WTC11 (cell line): ENCODE measurements around the gene PHKB. TPM values are rescaled to one million over a fixed set of nuclear protein-coding genes. Genes with fewer than 3 reads are reported as not detected.
"Not testable (repeated sequence)": the region's sequence is repeated elsewhere in the genome, so short reads cannot be mapped to it uniquely, and the experiment has no call there.

Experiments
- ATAC-seq: fragments of 200-7000 bp; cut with Tn5 transposase; 2 replicates; pipeline ENCODE4 v1.10.0; 2021; ENCODE audit warnings: mild to moderate bottlenecking, moderate library complexity
- CTCF ChIA-PET: fragments of 300-600 bp; sonication (Branson Sonifier 250); formaldehyde crosslinking; loops from one replicate; lab custom pipeline; 2021; ENCODE audit warnings: antibody characterized with exemption; lab: Charles Lee
- POLR2A ChIA-PET: fragments of 350-600 bp; sonication (Branson Sonifier 250); formaldehyde crosslinking; loops from one replicate; lab custom pipeline; 2021; ENCODE audit warnings: antibody characterized with exemption; lab: Charles Lee
- DNase-seq: peaks from one replicate; pipeline ENCODE4 v3.0.0; 2021; ENCODE audit warnings: low spot score
- H3K27ac Mint-ChIP-seq: 2 replicates; pipeline ENCODE4 v1.8.0; 2021; ENCODE audit warnings: mixed read lengths
- H3K27me3 Mint-ChIP-seq: 2 replicates; pipeline ENCODE4 v1.8.0; 2021; ENCODE audit warnings: low read depth, mild to moderate bottlenecking, moderate library complexity, mixed read lengths
- H3K36me3 Mint-ChIP-seq: 2 replicates; pipeline ENCODE4 v1.8.0; 2021; ENCODE audit warnings: mixed read lengths
- H3K4me1 Mint-ChIP-seq: 2 replicates; pipeline ENCODE4 v1.8.0; 2022; ENCODE audit warnings: mixed read lengths
- H3K4me3 Mint-ChIP-seq: 2 replicates; pipeline ENCODE4 v1.8.0; 2021; ENCODE audit warnings: mild to moderate bottlenecking, moderate library complexity, mixed read lengths
- H3K9me3 Mint-ChIP-seq: 2 replicates; pipeline ENCODE4 v1.8.0; 2021; ENCODE audit warnings: mixed read lengths
- ARID4B ChIP-seq: sonication (generic); formaldehyde crosslinking; IDR thresholded peaks from 2 replicates; pipeline ENCODE4 v1.8.0; 2023; ENCODE audit warnings: missing genetic modification reagents, mild to moderate bottlenecking, borderline replicate concordance
- CBFB ChIP-seq: sonication (generic); formaldehyde crosslinking; IDR thresholded peaks from 2 replicates; pipeline ENCODE4 v1.8.1; 2022; ENCODE audit warnings: mild to moderate bottlenecking, low read depth, missing genetic modification reagents
- CREM ChIP-seq: sonication (generic); formaldehyde crosslinking; IDR thresholded peaks from 2 replicates; pipeline ENCODE4 v1.8.1; 2022; ENCODE audit warnings: mild to moderate bottlenecking, missing genetic modification reagents, moderate library complexity
- FOXK1 ChIP-seq: sonication (generic); formaldehyde crosslinking; IDR thresholded peaks from 2 replicates; pipeline ENCODE4 v1.8.0; 2022; ENCODE audit warnings: mild to moderate bottlenecking, moderate library complexity, missing genetic modification reagents
- GRHL2 ChIP-seq: fragments of 250-450 bp; sonication (Bioruptor Pico); IDR thresholded peaks from 2 replicates; pipeline ENCODE4 v1.8.0; 2022; ENCODE audit warnings: mild to moderate bottlenecking, moderate library complexity; ENCODE audit not compliant: insufficient replicate concordance, severe bottlenecking
- NR3C1 ChIP-seq: sonication (generic); formaldehyde crosslinking; conservative IDR thresholded peaks from 2 replicates; pipeline ENCODE4 v1.8.1; 2023; ENCODE audit warnings: low read depth, mild to moderate bottlenecking, missing genetic modification reagents
- RORB ChIP-seq: fragments of 250-450 bp; sonication (Bioruptor Pico); IDR thresholded peaks from 2 replicates; pipeline ENCODE4 v1.9.0; 2021; ENCODE audit warnings: mild to moderate bottlenecking
- SP1 ChIP-seq: sonication (generic); formaldehyde crosslinking; conservative IDR thresholded peaks from 2 replicates; pipeline ENCODE4 v1.8.1; 2022; ENCODE audit warnings: missing genetic modification reagents
- ZNF671 ChIP-seq: fragments of 250-450 bp; sonication (Bioruptor Pico); IDR thresholded peaks from 2 replicates; pipeline ENCODE4 v1.8.0; 2021; ENCODE audit warnings: mild to moderate bottlenecking
- total RNA-seq: library from RNA; stranded (reverse); gene quantifications from 3 replicates; pipeline ENCODE4 v1.2.3, GENCODE V29; 2021
- TF ChIP-seq, protein P1 (sequence below): fragments of 200-600 bp; IDR thresholded peaks from 2 replicates; pipeline ENCODE4 v1.8.0; 2022; ENCODE audit warnings: antibody characterized with exemption
- TF ChIP-seq, protein P2 (sequence below): sonication (generic); formaldehyde crosslinking; IDR thresholded peaks from 2 replicates; pipeline ENCODE4 v1.8.0; 2023; ENCODE audit warnings: missing genetic modification reagents
- TF ChIP-seq, protein P3 (sequence below): sonication (generic); formaldehyde crosslinking; conservative IDR thresholded peaks from 2 replicates; pipeline ENCODE4 v1.8.1; 2022; ENCODE audit warnings: mild to moderate bottlenecking, missing genetic modification reagents
- TF ChIP-seq, protein P4 (sequence below): sonication (generic); formaldehyde crosslinking; IDR thresholded peaks from 2 replicates; pipeline ENCODE4 v1.8.1; 2023; ENCODE audit warnings: mild to moderate bottlenecking, missing genetic modification reagents, moderate library complexity
- TF ChIP-seq, protein P5 (sequence below): fragments of 250-450 bp; sonication (Bioruptor Pico); conservative IDR thresholded peaks from 2 replicates; pipeline ENCODE4 v1.9.0; 2021; ENCODE audit warnings: mild to moderate bottlenecking
- TF ChIP-seq, protein P6 (sequence below): fragments of 250-450 bp; sonication (Bioruptor Pico); IDR thresholded peaks from 2 replicates; pipeline ENCODE4 v1.9.0; 2021; ENCODE audit warnings: mild to moderate bottlenecking

Gene PHKB
- total RNA-seq, 1 experiment from 2014 or later = 43.9 TPM

DNA sequence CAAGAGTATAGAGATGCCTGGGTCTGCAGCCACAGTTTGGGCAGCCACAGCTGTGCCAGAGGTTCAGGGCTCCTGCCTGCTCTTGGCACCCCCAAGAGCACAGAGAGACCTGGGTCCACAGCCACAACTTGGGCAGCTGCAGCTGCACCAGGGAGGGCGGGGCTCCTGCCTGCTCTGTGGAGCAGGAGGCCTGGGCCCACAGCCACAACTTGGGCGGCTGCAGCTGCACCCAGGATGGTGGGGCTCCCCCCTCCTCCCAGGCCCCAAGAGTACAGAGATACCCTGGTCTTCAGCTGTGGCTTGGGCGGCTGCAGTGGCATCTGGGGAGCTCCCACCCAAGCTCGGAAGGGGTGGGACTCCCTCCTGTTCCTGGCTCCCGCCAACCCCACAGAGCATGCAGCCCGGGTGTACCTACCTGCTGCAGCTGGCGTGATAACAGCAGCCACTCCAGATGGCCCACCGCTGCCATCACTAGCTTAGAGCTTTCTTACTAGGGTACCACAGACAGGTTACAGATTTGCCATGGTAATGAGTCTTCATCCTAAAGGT, 72.7 kb downstream of the PHKB start:
- Mint-ChIP-seq H3K4me3 (no peak overlapping the region), H3K27me3 (no peaks in the 10 kb centered on the region), H3K4me1 (0 out of 2 replicates have a peak, but pooled peaks cover 3% of the 10 kb centered on the region), H3K27ac (no peak overlapping the region), H3K9me3 (peaks cover 9% of the 10 kb centered on the region), H3K36me3 (peaks cover 9% of the 10 kb centered on the region; the same call in 1 of the 2 replicates)
- ChIA-PET POLR2A (interaction anchor here (0.6 kb wide), 1 partner anchor 920 kb away, joined by 4 read pairs; no protein-coding TSS in a partner anchor), CTCF (no interaction called here)
- DNase-seq (no peak), ATAC-seq (no peak)
- no peak for TF ChIP-seq RORB
- TF ChIP-seq, protein P1, sequence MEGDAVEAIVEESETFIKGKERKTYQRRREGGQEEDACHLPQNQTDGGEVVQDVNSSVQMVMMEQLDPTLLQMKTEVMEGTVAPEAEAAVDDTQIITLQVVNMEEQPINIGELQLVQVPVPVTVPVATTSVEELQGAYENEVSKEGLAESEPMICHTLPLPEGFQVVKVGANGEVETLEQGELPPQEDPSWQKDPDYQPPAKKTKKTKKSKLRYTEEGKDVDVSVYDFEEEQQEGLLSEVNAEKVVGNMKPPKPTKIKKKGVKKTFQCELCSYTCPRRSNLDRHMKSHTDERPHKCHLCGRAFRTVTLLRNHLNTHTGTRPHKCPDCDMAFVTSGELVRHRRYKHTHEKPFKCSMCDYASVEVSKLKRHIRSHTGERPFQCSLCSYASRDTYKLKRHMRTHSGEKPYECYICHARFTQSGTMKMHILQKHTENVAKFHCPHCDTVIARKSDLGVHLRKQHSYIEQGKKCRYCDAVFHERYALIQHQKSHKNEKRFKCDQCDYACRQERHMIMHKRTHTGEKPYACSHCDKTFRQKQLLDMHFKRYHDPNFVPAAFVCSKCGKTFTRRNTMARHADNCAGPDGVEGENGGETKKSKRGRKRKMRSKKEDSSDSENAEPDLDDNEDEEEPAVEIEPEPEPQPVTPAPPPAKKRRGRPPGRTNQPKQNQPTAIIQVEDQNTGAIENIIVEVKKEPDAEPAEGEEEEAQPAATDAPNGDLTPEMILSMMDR = no peak
- TF ChIP-seq, protein P2, sequence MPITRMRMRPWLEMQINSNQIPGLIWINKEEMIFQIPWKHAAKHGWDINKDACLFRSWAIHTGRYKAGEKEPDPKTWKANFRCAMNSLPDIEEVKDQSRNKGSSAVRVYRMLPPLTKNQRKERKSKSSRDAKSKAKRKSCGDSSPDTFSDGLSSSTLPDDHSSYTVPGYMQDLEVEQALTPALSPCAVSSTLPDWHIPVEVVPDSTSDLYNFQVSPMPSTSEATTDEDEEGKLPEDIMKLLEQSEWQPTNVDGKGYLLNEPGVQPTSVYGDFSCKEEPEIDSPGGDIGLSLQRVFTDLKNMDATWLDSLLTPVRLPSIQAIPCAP (CRISPR knock-in tag) = no peak
- TF ChIP-seq, protein P3, sequence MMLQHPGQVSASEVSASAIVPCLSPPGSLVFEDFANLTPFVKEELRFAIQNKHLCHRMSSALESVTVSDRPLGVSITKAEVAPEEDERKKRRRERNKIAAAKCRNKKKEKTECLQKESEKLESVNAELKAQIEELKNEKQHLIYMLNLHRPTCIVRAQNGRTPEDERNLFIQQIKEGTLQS (CRISPR knock-in tag) = no peak
- no peak for TF ChIP-seq SP1 (CRISPR knock-in tag)
- no peak for TF ChIP-seq ARID4B (CRISPR knock-in tag)
- TF ChIP-seq NR3C1 (CRISPR knock-in tag) = no peak
- TF ChIP-seq, protein P4, sequence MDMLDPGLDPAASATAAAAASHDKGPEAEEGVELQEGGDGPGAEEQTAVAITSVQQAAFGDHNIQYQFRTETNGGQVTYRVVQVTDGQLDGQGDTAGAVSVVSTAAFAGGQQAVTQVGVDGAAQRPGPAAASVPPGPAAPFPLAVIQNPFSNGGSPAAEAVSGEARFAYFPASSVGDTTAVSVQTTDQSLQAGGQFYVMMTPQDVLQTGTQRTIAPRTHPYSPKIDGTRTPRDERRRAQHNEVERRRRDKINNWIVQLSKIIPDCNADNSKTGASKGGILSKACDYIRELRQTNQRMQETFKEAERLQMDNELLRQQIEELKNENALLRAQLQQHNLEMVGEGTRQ = no peak
- TF ChIP-seq CBFB (CRISPR knock-in tag) = no peak
- TF ChIP-seq ZNF671 (CRISPR knock-in tag) = no peak
- TF ChIP-seq CREM (CRISPR knock-in tag) = no peak

GRCh38 chr16:47538472-47538871, 77.3 kb downstream of the PHKB start:
- no peak overlapping the region for H3K4me3 Mint-ChIP-seq
- DNase-seq = no peak
- peaks cover 5% of the 10 kb centered on the region for H3K27me3 Mint-ChIP-seq
- no peak overlapping the region for H3K27ac Mint-ChIP-seq
- no peak for ATAC-seq
- POLR2A ChIA-PET = no interaction called here
- TF ChIP-seq, protein P5, sequence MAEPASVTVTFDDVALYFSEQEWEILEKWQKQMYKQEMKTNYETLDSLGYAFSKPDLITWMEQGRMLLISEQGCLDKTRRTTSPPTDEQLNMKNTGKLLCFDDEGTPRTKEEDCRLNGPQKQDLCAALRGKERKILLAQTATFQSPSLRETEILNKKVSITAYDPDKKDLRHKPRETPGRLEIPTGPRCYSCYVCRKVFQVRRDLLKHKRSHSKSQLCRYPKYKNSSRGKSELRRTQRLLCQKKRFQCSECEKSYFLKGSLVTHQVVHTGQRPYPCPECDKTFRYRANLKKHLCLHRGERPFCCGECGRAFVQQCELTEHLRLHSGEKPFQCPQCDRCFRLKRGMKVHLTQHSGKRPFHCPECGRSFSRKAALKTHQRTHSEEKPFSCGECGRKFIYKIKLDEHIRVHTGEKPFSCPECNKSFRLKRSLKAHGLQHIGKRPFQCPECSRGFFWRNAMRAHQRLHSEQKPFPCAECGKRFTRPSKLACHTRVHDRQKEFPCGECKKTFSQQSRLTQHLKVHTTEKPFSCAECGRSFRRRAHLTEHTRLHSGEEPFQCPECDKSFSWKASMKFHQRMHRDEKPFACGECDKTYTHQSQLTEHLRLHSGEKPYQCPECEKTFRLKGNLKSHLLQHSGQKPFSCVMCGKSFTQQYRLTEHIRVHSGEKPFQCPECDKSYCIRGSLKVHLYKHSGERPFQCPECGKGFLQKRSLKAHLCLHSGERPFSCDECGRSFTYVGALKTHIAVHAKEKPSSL = no peak
- TF ChIP-seq NR3C1 (CRISPR knock-in tag) (no peak), GRHL2 (CRISPR knock-in tag) (no peak), FOXK1 (CRISPR knock-in tag) (no peak)
- TF ChIP-seq, protein P6, sequence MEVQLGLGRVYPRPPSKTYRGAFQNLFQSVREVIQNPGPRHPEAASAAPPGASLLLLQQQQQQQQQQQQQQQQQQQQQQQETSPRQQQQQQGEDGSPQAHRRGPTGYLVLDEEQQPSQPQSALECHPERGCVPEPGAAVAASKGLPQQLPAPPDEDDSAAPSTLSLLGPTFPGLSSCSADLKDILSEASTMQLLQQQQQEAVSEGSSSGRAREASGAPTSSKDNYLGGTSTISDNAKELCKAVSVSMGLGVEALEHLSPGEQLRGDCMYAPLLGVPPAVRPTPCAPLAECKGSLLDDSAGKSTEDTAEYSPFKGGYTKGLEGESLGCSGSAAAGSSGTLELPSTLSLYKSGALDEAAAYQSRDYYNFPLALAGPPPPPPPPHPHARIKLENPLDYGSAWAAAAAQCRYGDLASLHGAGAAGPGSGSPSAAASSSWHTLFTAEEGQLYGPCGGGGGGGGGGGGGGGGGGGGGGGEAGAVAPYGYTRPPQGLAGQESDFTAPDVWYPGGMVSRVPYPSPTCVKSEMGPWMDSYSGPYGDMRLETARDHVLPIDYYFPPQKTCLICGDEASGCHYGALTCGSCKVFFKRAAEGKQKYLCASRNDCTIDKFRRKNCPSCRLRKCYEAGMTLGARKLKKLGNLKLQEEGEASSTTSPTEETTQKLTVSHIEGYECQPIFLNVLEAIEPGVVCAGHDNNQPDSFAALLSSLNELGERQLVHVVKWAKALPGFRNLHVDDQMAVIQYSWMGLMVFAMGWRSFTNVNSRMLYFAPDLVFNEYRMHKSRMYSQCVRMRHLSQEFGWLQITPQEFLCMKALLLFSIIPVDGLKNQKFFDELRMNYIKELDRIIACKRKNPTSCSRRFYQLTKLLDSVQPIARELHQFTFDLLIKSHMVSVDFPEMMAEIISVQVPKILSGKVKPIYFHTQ (CRISPR knock-in tag) = no peak
- peaks cover 51% of the 10 kb centered on the region for H3K36me3 Mint-ChIP-seq
- H3K4me1 Mint-ChIP-seq = 0 out of 2 replicates have a peak, but pooled peaks cover 3% of the 10 kb centered on the region
- peaks cover 47% of the 10 kb centered on the region for H3K9me3 Mint-ChIP-seq
- CTCF ChIA-PET = no interaction called here

DNA sequence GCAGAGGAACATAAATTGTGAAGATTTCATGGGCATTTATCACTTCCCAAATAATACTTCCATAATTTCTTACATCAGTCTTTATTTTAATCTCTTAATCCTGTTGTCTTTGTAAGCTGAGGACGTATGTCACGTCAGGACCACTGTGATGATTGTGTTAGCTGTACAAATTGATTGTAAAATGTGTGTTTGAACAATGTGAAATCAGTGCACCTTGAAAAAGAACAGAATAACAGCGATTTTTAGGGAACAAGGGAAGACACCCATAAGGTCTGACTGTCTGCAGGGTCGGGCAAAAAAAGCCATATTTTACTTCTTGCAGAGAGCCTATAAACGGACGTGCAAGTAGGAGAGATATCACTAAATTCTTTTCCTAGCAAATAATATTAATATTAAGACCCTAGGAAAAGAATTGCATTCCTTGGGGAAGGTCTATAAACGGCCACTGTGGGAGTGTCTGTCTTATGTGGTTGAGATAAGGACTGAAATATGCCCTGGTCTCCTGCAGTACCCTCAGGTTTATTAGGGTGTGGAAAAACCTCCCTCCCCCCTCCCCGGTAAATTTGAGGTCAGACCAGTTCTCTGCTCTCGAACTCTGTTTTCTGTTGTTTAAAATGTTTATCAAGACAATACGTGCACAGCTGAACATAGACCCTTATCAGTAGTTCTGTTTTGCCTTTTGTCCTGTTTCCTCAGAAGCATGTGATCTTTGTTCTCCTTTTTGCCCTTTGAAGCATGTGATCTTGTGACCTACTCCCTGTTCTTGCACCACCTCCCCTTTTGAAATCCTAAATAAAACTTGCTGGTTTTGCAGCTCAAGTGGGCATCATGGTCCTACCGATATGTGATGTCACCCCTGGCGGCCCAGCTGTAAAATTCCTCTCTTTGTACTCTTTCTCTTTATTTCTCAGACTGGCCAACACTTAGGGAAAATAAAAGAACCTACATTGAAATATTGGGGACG, 78.9 kb downstream of the PHKB start:
- CTCF ChIA-PET, H3K27ac Mint-ChIP-seq, H3K27me3 Mint-ChIP-seq, ATAC-seq, POLR2A ChIA-PET, H3K4me1 Mint-ChIP-seq, DNase-seq, H3K4me3 Mint-ChIP-seq: not testable (repeated sequence)
- peaks cover 60% of the 10 kb centered on the region for H3K9me3 Mint-ChIP-seq
- H3K36me3 Mint-ChIP-seq = peaks cover 62% of the 10 kb centered on the region
